Measurements from ENCODE around the gene LDHA.

GRCh38 chr11:18347471-18348125 is 46.8 kb upstream of the LDHA start:
- TF ChIP-seq CTCF (optimal IDR thresholded peaks at IDR 0.05 in 1 of 3, IDR thresholded peaks at IDR 0.05 in 1 of 3, conservative IDR thresholded peaks at IDR 0.05 in 1 of 3; ENCODE audit: extremely low read depth in 1 of 3, insufficient read depth in 2 of 3, low read length in 3 of 3) (no peak), EZH2 (IDR thresholded peaks at IDR 0.05; ENCODE audit: low read length) (no peak)

Measured in keratinocyte (primary cell).